CD4-positive, alpha-beta T cell treated with Interleukin-6 for 4 hours (primary cell): ENCODE measurements around the gene EFCC1.

ENCODE experiments used
- DNase-seq: peaks from one replicate; pipeline ENCODE4 v3.0.0-alpha.2; 2020; ENCODE audit warnings: mixed read lengths

EFCC1 gene

DNA sequence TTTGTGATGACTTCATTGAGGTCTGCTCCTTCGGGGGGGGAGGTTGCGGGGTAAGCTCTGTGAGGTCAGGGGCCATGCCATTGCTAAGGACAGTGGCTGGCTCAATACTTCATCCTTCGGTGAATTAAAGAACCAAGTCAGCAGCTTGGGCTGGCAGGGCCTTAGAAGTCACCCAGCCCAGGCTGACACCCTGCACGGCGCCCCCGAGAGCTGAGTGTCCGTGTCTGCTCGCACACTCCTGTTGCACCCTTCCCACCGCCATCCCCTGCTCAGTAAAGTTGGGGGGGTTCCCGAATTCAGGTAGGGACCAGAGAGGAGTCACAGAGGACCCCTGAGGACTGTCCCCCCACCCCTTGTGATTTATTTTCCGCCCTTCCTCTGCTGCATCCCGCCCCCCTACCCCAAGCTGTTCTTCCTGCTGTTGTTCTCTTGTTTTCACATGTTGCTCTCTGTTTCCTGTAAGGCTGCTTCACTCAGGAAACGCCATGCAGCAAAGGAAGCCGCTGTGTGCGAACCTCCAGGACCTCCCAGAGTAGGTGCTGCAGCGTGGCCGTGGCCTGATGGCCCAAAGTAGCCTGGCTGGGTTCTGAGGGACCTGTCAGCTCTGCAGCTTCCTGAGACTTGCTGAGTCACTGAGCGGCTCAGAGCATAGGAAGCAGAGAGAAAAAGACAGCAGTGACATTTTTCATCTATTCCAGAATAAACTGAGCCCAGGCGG, 14.4 kb downstream of the EFCC1 start:
- DNase-seq: peak; percentile 76

DNA sequence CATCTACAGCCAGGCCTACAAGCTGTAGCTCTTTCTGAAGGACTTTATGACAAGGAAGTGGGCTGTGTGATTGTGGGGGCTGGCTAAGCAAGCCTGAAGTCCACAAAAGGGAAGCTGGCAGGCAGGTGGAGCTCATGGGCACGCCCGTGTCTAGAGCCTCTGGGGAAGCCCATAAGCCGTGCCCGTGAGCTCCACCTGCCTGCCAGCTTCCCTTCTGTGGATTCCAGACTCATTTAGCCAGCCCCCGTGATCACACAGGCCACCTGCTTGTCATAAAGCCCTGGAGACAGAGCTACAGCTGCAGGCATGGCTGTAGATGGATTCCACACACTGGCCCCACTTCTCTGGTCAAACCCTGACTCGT, 15.2 kb downstream of the EFCC1 start:
- DNase-seq: peak; percentile 80

- peak; percentile 15 for DNase-seq
Observed at GRCh38 chr3:129016720-129017483, 15.8 kb downstream of the EFCC1 start.

GRCh38 chr3:129017484-129017899, 16.4 kb downstream of the EFCC1 start:
- DNase-seq: no peak

- DNase-seq: no peak
Observed at GRCh38 chr3:129018271-129018670, 17.2 kb downstream of the EFCC1 start.

DNA sequence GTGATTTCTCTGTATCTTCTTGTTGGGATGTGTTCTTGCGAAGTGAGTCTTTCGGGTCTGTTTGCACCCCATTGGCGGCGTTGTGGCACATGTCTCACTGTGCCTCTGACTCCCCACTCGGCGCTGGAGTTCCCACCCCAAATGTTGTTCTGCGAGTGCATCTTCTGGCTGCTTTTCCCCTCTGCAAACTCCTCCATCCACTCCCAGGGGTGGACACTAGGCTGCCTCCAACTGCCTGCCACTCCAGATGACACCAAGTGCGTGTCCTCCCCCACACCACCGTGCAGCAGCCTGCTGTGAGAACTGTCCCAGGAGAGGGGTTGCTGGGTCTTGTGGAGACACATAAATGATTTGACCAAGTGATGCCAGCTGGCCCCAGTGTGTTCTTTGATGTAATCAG, 17.6 kb downstream of the EFCC1 start:
- DNase-seq: no peak

DNA sequence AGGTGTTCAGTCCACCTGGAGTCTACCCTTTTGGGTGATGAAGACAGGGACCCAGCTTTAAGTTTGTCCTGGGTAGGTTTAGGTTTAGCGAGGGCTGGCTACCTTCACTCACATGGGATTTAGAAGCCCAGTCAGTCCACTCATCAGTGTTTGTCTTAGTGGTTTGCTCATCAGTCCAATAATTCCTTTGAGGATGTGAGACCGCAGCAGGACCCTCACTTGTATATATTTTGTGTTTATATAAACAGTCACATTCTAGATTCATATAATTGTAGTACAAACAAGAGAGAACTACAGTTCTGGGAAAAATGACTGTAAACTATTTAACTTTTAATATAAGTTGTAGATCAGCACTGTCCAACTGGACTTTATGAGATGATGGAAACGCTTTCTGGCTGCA, 18.2 kb downstream of the EFCC1 start:
- no peak for DNase-seq

GRCh38 chr3:129020691-129021090, 19.6 kb downstream of the EFCC1 start:
- DNase-seq: no peak

GRCh38 chr3:129021140-129021551, 20.0 kb downstream of the EFCC1 start:
- DNase-seq: no peak

DNA sequence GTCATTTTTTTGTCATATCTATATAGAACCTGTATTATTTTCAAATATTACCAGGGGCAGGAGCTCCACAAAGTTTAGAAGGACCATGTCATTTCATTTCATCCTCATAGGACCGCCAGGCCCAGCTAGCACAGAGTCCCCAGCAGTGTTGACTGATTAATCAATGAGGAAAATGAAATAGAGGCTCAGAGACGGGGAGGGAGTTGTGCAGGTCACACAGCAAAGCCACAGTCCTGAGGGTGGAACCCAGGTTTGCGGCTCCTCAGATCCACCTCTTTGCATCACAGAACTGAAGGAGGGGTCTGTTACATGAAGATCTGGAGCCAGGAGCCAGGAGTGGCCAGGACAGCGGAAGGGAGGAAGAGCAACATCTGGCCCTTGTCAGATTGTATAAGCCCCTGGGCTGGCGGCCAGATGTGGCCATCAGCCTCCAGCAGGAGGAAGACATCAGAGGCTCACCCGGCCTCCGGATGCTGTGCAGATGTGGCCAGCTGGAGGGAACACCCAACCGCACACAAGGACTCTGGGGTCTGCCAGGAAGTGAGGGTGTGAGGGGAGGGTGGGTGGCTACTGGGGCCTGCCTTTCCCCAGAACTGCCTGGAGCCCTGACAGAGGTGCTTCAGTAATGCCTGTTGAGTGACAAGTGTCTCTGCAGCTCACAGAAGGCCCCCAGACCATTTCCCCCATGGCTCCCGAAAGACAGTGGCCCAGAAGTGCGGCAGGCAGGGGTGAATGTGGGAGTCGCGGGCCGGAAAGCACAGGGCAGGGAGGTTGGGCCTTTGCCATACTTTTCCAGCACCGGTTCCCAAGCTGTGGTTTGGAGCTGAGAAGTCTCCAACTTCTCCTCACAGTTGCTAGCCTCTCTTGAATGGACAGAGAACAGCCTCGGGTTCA, 21.3 kb downstream of the EFCC1 start:
- no peak for DNase-seq

- no peak for DNase-seq
Observed at GRCh38 chr3:129023008-129023358, 21.9 kb downstream of the EFCC1 start.

DNA sequence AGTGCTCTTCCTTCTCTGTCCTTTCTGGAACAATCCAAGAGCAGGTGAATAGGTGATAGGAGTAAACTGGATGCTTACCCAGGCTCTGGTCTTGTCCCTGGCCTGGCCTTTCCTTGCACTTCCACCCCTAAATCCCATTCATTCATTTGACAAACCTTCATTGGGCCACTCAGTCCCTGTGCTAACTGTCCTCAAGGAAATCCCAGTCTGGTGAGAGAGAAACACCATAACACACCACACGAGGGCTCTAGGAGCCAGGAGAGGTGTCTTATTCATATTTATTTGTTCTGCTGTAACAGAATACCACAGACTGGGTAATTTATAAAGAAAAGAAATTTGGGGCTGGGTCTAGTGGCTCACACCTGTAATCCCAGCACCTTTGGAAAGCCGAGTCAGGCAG, 22.8 kb downstream of the EFCC1 start:
- DNase-seq: no peak

DNA sequence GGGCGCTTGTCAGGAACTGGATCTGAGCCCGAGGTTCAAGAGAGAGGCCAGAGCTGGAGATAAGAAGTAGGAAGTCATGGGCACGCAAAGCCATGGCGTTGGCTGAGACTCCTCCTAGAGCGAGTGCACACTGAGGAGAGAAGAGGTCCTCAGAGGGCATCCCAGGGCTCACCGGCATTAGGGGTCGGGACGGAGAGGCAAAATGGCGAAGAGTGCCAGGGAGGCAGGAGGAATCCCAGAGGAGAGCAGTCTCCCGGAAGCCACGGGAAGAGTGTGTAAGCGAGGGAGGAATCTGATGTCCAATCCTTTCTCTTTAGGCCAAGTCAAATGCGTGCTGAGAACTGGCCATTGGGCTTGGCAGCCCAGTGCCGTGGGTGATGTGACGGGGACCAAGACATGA, 24.0 kb downstream of the EFCC1 start:
- no peak for DNase-seq

DNA sequence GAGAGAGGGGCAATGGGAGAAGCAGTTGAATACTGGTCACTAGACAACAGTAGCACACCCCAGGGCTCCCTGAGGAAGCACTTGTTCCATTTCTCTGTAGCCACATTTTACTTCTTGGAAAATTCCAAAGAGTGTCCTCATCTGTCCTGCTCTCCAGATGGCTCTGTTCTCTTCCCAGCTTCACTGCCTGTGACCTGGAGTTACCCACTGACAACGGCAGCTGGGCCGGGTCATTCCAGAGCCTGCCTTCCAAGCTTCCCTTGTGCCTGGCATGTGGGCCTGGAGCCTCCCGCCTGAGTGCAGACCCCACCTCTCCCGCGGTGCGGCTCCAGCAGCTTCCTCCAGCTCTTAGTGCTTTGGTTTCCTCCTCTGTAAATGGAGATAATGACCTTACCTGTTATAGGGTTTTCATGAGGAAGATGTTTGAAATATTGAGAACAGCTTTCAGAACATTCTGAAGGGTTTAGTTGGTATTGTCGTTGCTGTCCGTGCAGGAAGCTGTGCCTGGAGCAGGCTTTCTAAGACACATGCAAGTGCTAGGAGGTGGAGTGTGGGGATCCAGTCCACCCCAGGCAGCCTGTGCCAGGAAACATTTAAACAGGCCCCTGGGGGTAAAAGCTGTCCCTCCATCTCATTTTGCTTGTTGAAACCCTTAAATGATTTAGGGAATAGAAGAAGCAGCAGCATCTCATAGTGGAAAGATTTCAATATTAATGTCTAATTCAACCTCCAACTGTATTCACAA, 24.8 kb downstream of the EFCC1 start:
- no peak for DNase-seq

- peak; percentile 94 for DNase-seq
Observed at GRCh38 chr3:129026728-129027543, 25.8 kb downstream of the EFCC1 start.

DNA sequence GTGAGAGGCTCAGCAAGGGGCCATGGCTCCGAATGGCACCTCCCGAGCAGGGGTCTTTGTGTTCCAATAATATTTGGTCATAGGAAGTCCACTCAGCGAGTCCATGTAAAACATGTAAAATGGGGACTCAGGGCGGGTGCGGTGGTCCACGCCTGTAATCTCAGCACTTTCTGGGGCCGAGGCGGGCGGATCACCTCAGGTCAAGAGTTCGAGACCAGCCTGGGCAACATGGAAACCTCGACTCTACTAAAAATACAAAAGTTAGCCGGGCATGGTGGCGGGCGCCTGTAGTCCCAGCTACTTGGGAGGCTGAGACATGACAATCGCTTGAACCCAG, 26.4 kb downstream of the EFCC1 start:
- DNase-seq: no peak

- DNase-seq: no peak
Observed at GRCh38 chr3:129028866-129029265, 27.8 kb downstream of the EFCC1 start.

GRCh38 chr3:129030611-129031010, 29.5 kb downstream of the EFCC1 start:
- no peak for DNase-seq

DNA sequence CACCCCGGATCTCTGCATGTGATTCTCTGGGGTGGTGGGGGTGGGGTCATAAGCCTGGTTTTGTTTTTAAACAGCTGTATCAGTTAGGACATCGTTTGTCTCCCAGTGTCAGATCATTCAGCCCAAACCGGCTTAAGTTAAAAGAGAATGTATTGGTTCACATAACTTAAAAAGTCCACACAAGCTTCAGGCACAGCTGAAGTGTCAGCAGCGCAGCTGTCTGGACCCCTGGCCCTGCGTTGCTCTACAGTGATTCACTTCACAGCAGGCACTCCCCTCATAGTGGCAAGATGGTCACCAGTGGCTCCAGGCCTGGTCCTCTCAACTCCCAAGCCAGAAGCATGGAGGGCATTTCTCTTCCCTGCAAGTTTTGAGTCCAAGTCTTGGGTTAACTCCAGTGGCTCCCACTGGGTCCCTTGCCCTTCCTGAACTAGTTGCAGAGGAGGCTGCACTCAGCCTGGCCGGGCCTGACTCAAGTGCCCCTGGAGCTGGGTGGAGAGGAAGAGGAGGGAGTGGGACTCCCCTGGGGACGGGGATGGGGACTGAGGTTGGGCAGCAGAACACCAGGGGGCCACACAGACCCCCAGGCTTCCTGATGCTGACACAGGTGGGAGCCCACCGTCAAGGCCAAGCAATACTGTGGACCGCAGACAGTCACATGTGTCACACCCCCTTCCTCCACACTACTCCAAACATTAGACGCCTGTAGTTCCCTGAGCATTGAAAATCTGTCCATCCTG, 30.5 kb downstream of the EFCC1 start:
- no peak for DNase-seq

DNA sequence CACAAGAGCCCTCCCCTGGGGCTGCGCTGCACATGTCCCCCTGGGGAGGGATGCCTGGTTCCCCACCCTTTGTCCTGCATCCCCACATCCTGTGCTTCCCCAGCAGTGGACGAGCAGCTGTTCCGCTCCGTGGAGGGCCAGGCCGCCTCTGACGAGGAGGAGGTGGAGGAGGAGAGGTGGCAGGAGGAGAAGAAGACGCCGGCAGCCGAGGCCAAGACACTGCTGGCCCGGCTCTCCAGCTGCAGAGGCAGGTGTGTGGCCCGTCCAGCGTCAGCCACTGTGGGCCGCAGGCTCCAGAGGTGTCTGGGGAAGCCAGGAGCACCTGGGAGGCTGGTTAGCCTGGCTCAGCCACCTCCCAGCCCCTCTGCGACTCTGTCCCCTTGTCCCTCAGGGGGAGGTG, 31.6 kb downstream of the EFCC1 start:
- DNase-seq: no peak

DNA sequence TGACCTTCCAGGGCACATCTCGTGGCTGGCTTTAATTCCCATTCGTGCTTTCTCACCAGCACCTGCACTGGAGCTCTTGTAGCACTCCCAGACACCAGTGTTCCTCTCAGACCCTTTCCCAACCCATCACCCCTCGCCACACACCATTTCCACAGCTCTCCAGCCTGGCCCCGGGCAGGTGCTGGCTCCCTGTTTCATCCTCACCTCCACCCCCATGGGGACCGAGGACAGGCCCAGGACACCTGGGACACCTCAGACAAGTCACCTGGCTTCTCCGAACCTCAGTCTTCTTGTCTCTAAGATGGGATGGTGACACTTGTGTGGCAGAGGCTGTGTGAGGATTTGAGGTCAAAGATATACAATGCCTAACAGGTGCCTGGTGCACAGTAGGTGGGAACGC, 32.0 kb downstream of the EFCC1 start:
- no peak for DNase-seq
